Adrenal gland (tissue), 12 donors: ENCODE data around the gene LRRC61. TPM values are rescaled to one million over a fixed set of nuclear protein-coding genes. Genes with fewer than 3 reads are reported as not detected.
A peak's percentile ranks its signal among the peaks of the same experiment; 100 is the strongest.

Experiments used
- DNase-seq, 7 donors: peaks; one replicate each; pipeline ENCODE4 v3.0.0-alpha.2; 2019 to 2020
- H3K27ac ChIP-seq, 5 donors: fragments of 200-600 bp; sonication (generic) in 4 of 5; 1 replicate in 3 of 5; 2 replicates in 2 of 5; pipeline versions ENCODE4 v1.5.1 to v1.8.0; 2016 to 2020; ENCODE audit warnings: mild to moderate bottlenecking in 1 of 5
- H3K27me3 ChIP-seq: fragments of 200-600 bp; 2 replicates; pipeline ENCODE4 v1.8.0; 2021
- H3K36me3 ChIP-seq, 2 donors: fragments of 200-600 bp; replicated peaks in 1 of 2; 1 replicate in 1 of 2; 2 replicates in 1 of 2; pipeline versions ENCODE4 v1.5.1 to v1.8.0; 2018 to 2022
- H3K4me1 ChIP-seq, 2 donors: fragments of 200-600 bp; replicated peaks in 1 of 2; 1 replicate in 1 of 2; 2 replicates in 1 of 2; pipeline versions ENCODE4 v1.5.1 to v1.8.0; 2018 to 2021
- H3K4me3 ChIP-seq, 4 donors: fragments of 200-600 bp; sonication (generic) in 3 of 4; one replicate each; pipeline ENCODE4 v1.5.1; 2016 to 2018
- H3K9me3 ChIP-seq, 3 donors: fragments of 200-600 bp; sonication (generic) in 1 of 3; replicated peaks in 1 of 3; 1 replicate in 2 of 3; 2 replicates in 1 of 3; pipeline versions ENCODE4 v1.5.1 to v1.8.0; 2016 to 2021
- CTCF ChIP-seq, 6 experiments: fragments of 450-650 bp in 4 of 6; fragments of 200-600 bp in 2 of 6; sonication (generic) in 1 of 6; IDR thresholded peaks; 1 replicate in 5 of 6; 2 replicates in 1 of 6; pipeline versions ENCODE4 v1.5.1 to v1.8.0; 2016 to 2021; ENCODE audit warnings: antibody characterized with exemption in 6 of 6, mild to moderate bottlenecking in 2 of 6, moderate library complexity in 1 of 6
- POLR2A ChIP-seq, 2 donors: fragments of 450-650 bp; IDR thresholded peaks; one replicate each; pipeline ENCODE4 v1.6.1; 2017; ENCODE audit warnings: antibody characterized with exemption in 2 of 2, mild to moderate bottlenecking in 2 of 2, moderate library complexity in 1 of 2
- WGBS, 4 donors: extraction: QIAGEN DNeasy Blood & Tissue Kit in 2 of 4; methylation state at CpG; one replicate each; pipeline versions ENCODE4 v1.1.5 to v1.1.7; 2013 to 2017; 5-methylcytosine and 5-hydroxymethylcytosine counted together
- intact Hi-C, 2 donors: fragments of 100-400 bp; cut with DNase I; formaldehyde crosslinking; loops; one replicate each; pipeline versions ENCODE4 v1.14.1 to v1.15.0; 2022 to 2023
- polyA plus RNA-seq, 3 donors: library from polyadenylated mRNA; stranded (reverse); fragments of 200-250 nt in 2 of 3; fragments of 350-450 nt in 1 of 3; fragmentation: Illumina TruSeq in 1 of 3; extraction: RNeasy Lipid Tissue Mini Kit (QIAGEN cat#74804) in 1 of 3; gene quantifications; one replicate each; pipeline ENCODE4 v1.2.3, GENCODE V29; 2013 to 2014
- total RNA-seq, 9 donors: library from RNA; depleted of rRNA in 4 of 9; stranded (reverse); fragments of >200 nt in 4 of 9; fragments of 120-200 nt in 1 of 9; fragmentation: NEBNext Ultra II Directional in 1 of 9; extraction: Animal tissue kit (Norgen Biotek cat#: 25700) in 1 of 9; gene quantifications; one replicate each; pipeline versions ENCODE4 v1.1.0 to v1.2.4, GENCODE V29; 2013 to 2023
- donor health status: healthy with polysubstance abuse.
- donor health status: Bipolar disorder and iron deficiency.
- donor health status: DM: yes; HTN: yes; CAD: no.
- donor health status: DM: no; HTN: no; CAD: no.
- donor health status: DM: no; HTN: no; CAD: no.
- donor health status: DM: yes; HTN: yes; CAD: no.

LRRC61 gene
- total and polyA plus RNA-seq, 12 donors: 8.6 to 1,435 (median 176) TPM

GRCh38 chr7:150322114-150322832, 882 bp upstream of the LRRC61 start:
- H3K36me3 ChIP-seq: peaks cover 0 to 12% of the 10 kb centered on the region in 2 donors
- peak overlapping the region; percentile 78 to 97 (median 90) for H3K27ac ChIP-seq
- TF ChIP-seq POLR2A (IDR thresholded peaks at IDR 0.05): peak in 1 of 2 donors; percentile 60
- no peak for TF ChIP-seq CTCF (IDR thresholded peaks at IDR 0.05)
- peak overlapping the region in 2 of 4 donors; percentile 42 to 88 for H3K4me3 ChIP-seq
- peak; percentile 73 to 94 (median 84) for DNase-seq
- no peaks in the 10 kb centered on the region for H3K27me3 ChIP-seq
- peaks cover 19 to 65% of the 10 kb centered on the region in 2 donors for H3K4me1 ChIP-seq
- intact Hi-C loops: no loop called here
- 49 to 58% (median 52%) methylated on average over 4 of the region's 4 CpGs for WGBS, 4 donors
- H3K9me3 ChIP-seq: no peaks in the 10 kb centered on the region

DNA sequence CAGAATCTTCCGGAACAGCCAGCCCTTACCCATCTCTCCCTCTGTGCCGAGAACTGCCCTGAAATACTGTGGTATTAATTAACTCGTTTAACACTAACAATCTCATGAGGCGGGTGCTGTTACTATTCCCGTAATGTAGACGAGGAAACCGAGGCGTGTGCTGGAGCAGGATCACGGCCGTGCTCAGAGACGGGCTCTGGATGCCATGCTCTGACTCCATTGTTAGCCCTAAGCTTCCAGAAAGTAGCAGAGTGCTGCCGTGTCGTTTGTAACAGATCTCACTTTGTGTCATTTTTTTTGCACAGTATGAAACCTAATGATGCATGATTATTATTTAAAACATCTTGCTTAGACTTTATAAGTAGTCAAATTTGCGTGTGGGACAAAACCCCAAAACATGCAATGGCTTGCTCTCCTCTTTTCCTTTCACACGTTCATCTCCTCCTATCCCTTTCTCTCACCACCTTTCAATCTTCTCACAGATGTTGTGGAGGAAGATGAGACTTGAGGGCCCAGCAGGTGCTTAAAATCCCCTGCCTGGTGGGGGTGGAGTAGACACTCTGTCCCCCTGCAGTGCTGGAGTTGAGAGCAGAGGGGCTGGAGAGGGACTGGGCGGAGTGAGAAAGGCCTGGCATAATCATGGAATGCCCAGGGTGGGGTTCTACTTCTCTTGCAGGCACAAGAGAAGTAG, 672 bp downstream of the LRRC61 start:
- no peak for DNase-seq
- Histone ChIP-seq H3K4me3 (peak overlapping the region in 2 of 4 donors; percentile 42 to 88), H3K36me3 (peaks cover 0 to 20% of the 10 kb centered on the region in 2 donors), H3K9me3 (no peaks in the 10 kb centered on the region), H3K27ac (peak overlapping the region; percentile 78 to 97 (median 90)), H3K4me1 (peaks cover 19 to 63% of the 10 kb centered on the region in 2 donors), H3K27me3 (no peaks in the 10 kb centered on the region)
- intact Hi-C loops: no loop called here
- WGBS, 4 donors: 17 to 32% (median 25%) methylated on average over 14 to 16 of the region's 16 CpGs
- TF ChIP-seq POLR2A (IDR thresholded peaks at IDR 0.05) (no peak), CTCF (IDR thresholded peaks at IDR 0.05) (no peak)

- H3K4me1 ChIP-seq: peaks cover 19 to 60% of the 10 kb centered on the region in 2 donors
- H3K27me3 ChIP-seq: no peaks in the 10 kb centered on the region
- 72 to 82% (median 76%) methylated on average over 12 of the region's 12 CpGs for WGBS, 4 donors
- H3K4me3 ChIP-seq: peak overlapping the region in 2 of 4 donors; percentile 6 to 88
- no peaks in the 10 kb centered on the region for H3K9me3 ChIP-seq
- peak overlapping the region in 4 of 5 donors; percentile 78 to 97 (median 93) for H3K27ac ChIP-seq
- peaks cover 0 to 26% of the 10 kb centered on the region in 2 donors for H3K36me3 ChIP-seq
- peak in 3 of 7 donors; percentile 13 to 64 (median 33) for DNase-seq
- TF ChIP-seq POLR2A (IDR thresholded peaks at IDR 0.05) (peak in 1 of 2 donors; percentile 11), CTCF (IDR thresholded peaks at IDR 0.05) (no peak)
- intact Hi-C loops: no loop called here
Measured at GRCh38 chr7:150324373-150324961, 1.3 kb downstream of the LRRC61 start.

DNA sequence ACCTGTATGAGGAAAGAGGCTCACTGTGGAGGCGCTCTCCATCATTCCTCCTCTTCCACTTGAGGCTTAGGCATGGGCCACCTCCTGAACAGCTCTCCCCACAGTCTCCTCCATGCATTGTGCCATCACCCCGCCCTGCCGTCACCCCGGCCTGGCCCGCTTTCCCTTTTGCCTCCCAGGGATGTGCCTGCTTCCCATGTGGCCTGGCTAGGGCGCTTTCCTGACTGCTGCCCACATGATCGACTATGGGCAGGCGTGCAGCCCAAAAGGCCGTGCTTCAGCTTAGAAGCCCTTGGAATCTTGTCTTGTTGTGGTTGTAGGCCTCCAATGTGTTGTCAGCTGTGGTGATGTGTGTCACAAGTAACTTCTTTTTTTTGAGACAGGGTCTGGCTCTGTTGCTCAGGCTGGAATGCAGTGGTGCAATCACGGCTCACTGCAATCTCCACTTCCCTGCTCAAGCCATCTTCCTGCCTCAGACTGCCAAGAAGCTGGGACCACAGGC, 2.0 kb downstream of the LRRC61 start:
- H3K4me3 ChIP-seq: peak overlapping the region in 1 of 4 donors; percentile 88
- intact Hi-C loops: no loop called here
- H3K27ac ChIP-seq: peak overlapping the region in 4 of 5 donors; percentile 16 to 97 (median 93)
- no peaks in the 10 kb centered on the region for H3K9me3 ChIP-seq
- peaks cover 19 to 54% of the 10 kb centered on the region in 2 donors for H3K4me1 ChIP-seq
- peaks cover 0 to 31% of the 10 kb centered on the region in 2 donors for H3K36me3 ChIP-seq
- TF ChIP-seq CTCF (IDR thresholded peaks at IDR 0.05) (no peak), POLR2A (IDR thresholded peaks at IDR 0.05) (no peak)
- no peaks in the 10 kb centered on the region for H3K27me3 ChIP-seq
- WGBS, 4 donors: 84 to 96% (median 92%) methylated on average over 10 of the region's 10 CpGs
- DNase-seq: peak in 5 of 7 donors; percentile 24 to 76 (median 58)
